Measurements from ENCODE around the gene IL12RB1.
"Not testable (repeated sequence)": the region's sequence is repeated elsewhere in the genome, so short reads cannot be mapped to it uniquely, and the experiment has no call there.

IL12RB1 gene

DNA sequence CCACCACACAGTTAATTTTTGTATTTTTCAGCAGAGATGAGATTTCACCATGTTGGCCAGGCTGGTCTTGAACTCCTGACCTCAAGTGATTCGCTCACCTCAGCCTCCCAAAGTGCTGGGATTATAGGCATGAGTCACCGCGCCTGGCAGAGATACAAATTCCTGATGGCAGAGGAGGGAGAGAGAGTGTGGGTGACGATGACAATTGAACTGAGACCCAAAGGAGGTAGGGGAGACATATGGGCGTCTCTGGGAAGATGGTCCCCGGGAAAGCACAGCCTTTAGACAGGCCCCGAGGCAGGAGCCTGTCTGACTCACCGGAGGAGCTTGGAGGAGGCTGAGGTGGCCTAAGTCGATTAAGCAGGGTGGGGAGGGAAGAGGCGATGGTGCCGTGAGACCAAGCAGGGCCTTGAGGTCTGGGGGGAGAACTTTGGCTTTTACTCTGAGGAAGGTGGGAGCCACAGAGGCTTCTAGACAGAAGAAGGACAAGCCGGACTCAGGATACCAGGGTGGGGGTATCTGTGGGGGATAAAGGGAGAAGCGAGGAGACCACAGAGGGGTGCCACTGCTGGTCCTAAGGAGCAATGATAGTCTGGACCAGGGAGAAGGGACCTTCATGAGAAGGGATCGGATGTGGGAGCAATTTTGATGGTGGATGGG lies 40.5 kb downstream of the IL12RB1 start:
- DNase-seq (ENCODE audit: low spot score), result no peak

DNA sequence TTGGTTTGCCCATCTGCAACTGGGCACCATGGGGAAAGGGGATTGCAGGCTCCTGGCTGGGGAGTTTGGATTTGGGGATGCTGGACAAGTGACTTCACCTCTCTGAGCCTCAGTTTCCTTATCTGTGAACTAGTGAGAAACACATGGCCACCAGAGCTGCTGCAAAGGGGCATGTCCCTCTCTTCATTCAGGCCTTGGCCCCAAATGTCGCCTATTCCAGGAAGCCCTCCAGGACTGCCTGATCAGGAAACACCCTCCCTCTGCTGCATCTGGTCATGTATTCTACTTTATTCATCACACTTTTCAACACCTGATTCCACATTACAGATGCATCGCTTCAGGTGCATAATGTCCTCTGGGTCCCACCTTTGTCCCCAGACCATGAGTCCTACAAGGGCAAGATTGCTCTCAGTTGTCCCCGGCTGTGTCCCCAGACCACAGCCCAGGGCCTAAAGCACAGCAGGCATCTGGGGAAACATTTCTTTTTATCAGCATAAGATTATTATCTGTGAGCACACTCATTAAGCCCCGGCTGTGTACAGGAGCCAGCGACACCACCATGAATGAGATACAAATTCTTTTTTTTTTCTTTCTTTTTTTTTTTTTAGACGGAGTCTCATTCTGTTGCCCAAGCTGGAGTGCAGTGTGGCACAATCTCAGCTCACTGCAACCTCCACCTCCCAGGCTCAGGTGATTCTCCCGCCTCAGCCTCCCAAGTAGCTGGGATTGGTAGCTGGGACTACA lies 41.3 kb downstream of the IL12RB1 start:
- no peak for DNase-seq (ENCODE audit: low spot score)

DNA sequence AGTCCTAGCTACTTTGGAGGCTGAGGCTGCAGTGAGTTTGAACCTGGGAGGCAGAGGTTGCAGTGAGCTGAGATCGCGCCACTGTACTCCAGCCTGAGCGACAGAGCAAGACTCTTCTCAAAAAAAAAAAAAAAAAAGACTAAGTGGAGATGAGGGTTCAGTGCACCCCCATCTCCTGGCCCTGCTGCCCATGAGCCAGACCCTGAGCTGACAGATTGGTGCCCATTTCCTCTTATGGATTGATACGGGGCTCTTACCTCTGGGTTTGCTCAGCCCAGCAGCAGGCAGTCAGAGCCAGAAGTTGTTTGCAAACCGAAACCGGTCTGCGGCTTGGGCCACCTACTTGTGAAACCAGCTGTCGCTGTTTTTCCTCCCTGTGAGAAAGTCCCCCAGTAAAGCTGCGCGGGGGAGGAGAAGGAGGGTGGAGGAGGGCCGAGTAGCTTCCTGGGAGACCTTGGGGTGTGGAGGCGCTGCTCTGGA lies 41.9 kb downstream of the IL12RB1 start:
- DNase-seq (ENCODE audit: low spot score), result no peak

DNA sequence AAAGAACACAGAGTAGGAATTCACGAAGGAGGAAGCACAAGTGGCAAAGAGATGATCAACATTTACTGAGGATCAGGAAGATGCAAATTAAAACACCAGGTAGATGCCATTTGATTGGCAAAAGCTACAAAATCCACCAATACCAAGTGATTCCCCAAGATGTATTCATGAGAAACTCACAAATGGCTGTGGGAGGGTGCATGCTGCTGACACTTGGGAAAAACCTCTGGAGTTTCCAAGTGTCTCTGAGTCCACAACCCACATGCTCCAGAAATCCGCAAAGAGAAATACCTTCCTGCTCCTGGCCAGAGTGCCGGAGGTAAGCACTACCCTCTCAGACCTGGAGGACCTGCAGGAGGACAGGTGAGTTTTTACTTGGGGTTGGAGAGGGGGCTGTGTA lies 43.1 kb downstream of the IL12RB1 start:
- no peak for DNase-seq (ENCODE audit: low spot score)

DNA sequence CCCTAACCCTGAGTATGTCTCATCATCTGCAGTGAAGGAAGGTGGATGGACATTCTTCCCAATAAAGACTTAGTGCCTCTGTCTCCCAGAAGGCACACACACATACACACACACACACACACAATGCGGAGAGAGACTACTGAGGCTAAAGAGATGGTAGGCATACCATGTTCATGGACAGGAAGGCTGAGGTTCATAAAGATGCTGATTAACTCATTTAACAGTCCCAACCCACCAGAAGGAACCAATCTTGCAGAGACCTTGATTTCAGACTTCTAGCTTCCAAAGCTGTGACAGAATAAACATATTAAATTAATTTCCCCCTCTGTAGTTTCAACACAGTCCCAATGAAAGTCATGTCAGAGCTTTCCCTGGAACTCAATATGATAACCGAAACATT lies 45.7 kb downstream of the IL12RB1 start:
- DNase-seq (ENCODE audit: low spot score), result no peak

DNA sequence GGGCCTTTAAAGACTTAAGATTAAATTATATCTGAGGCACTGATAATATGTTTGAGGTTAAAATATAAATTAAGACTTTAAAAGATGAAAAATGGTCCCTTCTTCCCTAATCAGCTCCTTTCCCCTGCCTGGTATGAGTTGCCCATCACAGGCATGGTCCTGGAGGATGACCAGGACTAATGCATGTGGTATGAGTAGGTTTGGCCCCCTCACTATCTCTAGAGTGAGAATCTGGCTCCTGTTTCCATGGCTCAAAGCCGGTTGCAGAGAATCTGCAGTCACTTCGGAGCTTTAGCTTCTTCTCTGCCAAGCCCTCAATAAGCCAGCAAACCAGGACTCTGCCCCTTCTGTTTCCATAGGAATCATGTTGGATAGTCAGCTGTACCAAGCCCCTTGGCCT lies 54.6 kb downstream of the IL12RB1 start:
- DNase-seq (ENCODE audit: low spot score), result not testable (repeated sequence)

DNA sequence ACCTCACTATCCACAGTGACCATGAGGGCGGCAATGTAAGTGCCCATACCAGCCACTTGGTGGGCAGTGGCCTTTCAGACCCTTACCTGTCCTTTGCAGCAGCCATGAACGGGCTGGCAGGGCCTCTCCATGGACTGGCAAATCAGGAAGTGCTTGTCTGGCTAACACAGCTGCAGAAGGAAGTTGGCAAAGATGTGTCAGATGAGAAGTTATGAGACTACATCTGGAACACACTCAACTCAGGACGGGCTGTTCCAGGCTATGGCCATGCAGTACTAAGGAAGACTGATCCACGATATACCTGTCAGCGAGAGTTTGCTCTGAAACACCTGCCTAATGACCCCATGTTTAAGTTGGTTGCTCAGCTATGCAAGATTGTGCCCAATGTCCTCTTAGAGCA lies 55.3 kb downstream of the IL12RB1 start:
- DNase-seq (ENCODE audit: low spot score), result not testable (repeated sequence)

DNA sequence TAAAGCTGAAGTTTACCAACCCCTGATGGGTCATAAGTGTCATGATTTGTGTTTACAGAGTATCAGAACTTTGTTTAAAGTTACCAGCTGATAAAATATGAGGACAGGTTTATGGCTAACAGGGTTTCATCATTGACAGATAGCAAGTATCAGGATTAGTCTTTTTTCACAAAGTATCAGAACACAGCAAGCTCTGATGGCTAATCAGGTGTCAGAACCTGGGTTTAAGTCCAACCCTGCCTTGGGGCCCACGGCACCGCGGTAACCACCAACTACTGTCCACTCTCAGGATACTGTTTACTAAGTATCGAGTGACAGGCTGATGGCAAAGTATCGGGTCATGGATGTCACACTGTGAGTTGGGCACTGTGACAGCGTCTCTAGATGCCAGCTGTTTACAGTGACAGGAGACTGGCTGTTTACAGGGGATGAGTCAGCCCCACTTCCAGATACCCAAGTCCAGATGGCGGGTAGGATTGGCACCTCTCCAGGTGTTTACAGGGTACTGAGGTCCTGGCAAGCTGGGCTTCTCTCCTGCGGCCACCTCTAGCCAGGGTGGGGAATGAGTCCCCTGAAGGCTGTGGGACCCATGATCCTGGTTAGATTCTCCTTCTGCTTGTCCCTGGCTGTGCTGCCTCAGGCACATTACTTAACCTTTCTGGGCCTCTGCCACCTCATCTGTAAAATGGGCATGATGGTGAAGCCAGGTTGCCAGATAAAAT lies 57.0 kb downstream of the IL12RB1 start:
- peak; percentile 73 for DNase-seq (ENCODE audit: low spot score)

DNA sequence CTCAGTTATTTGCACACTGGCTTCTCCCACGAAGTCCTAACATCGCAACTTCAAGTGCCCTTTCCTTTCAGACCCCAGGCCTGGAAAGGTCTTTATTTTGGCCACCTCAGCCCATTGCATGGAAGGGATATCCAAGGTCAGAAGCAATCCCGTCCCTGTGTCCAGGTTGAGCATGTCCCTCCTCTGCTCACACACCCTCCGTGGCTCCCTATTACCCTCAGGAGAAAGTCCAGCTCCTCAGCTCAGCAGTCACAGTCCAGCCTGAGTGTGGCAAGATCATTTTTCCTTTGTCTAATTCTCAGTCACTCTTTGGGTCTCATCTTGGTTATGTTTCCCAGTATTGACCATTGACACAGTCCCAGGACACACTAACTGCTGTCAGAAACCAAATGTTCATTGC lies 59.6 kb downstream of the IL12RB1 start:
- DNase-seq (ENCODE audit: low spot score), result no peak

DNA sequence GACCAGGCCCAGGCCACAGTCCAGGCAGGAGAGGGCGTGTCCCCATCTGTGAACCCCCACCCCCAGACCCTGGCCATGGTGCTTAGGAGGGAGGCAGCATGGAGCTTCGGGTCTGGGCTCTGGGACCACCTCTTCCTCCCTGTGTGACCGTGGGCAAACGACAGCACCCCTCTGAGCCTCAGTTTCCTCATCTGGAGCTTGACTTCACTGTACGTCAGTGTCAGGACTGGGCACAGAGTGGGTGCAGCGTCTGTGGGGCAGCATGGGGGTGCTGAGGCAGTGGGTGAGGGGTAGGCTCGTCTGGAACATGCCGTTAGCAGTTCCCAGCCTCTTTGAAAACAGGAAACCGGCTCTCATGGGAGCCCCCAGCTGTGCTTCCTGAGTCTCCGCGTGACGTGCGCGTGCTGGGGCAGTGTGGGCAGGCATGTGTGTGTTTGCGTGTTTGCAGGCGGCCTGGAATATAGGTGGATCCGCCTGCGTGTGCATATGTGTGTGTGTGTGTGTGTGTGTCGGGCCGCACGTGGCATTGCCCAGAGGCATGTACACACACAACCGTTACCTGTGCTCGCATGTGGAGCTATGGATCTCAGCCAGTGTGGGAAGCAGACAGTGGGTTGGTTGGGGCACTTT lies 63.0 kb downstream of the IL12RB1 start:
- no peak for DNase-seq (ENCODE audit: low spot score)

DNA sequence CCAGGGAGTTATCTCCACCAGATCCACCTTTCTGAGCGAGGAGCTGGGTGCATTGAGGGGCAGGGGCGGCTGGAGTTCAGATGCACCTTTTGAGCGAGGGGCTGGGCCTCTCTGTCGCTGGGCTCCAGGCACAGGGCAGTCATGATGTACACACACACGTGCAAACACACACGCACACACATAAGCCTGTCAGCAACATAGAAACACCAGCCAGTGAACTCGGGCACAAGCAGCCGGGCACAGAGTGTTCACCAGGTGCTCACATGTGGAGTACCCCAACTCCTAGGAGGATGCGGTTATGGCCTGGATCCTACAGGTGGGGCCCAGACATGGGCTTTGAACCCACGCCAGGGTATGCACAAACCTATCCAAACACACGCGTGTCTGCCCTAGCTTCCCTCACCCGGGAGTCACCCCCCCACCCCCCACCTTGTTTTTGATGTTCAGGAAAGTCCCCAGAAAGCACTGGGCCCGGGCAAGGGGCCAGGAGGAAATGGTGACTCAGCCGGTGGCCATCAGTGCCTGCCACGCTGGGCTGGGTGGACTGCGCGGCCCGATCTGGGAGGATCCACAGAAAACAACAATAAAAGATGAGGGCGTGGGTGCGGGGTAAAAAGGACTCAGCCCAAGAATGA lies 65.5 kb downstream of the IL12RB1 start:
- DNase-seq (ENCODE audit: low spot score), result no peak

DNA sequence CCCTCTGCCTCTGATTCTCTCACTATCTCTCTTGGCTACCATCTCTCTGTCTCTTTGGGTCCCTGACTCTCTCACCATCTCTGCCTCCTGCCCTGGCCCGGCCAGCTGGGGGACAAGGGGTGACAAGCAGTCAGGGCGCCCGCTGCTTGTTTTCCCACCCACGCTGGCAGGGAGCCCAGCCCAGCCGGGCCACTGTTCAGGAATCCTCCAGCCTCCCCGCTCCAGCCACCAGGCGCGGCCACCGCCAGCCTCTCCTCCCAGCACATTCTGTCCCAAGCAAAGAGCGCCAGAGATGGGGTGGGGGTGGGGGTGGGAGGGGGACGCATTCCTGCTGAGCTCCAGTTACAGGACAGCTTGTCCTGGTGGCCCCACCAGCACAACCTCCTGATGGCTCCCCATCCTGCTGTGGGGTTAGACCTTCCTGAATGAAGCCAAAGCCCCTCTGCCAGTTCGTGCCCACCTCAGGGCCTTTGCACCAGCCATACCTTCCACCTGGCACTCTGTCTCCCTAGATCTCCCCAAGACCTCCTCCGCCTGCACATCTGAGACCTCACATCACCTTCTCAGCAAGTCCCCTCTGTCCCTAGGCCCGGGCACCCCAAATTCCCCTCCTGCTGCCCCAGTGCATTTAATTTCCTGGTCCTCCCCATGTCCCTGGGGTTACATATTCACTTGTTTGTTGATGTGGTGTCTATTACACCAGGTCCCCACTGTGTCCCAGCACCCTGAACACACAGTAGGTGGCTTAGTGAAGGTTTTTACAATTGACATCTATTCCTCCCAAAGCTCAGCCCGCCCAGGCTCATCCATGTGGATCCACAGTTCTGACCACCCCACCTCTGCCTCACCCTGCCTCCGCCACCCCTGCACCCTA lies 66.3 kb downstream of the IL12RB1 start:
- DNase-seq (ENCODE audit: low spot score), result no peak

DNA sequence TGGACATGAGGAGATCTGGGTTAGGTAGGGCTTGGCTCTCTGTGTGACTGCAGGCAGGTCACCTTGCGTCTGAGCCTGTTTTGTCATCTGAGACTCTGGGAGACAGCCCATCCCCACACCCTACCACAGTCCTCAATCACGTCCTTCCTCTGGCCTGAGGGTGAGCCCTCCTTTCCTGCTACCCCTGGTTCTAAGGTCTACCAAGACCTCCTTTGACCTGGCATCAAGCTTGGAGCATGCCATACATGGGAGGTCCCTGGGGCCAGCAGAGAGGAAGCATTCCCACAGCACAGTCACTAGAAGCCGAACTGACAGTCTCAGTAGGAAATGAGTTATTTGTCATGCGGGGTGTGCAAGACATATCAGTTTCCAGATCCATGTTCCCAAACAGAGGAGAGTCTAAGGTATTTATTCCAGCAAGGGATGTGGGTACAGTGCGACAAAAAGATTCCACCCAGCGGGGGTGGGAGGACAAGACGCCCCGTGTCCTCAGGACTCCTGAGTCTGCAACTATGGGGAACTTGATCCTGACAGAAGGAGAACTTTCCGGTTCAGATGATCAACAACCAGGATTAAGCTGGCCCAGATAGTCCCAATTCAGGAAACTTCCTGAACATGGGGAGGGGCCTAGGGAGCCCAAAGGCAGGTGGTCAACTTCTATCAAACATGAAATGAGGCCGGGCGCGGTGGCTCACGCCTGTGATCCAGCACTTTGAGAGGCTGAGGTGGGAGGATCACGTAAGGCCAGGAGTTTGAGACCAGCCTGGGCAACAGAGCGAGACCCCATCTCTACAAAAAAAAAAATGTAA lies 69.3 kb downstream of the IL12RB1 start:
- DNase-seq (ENCODE audit: low spot score), result no peak

DNA sequence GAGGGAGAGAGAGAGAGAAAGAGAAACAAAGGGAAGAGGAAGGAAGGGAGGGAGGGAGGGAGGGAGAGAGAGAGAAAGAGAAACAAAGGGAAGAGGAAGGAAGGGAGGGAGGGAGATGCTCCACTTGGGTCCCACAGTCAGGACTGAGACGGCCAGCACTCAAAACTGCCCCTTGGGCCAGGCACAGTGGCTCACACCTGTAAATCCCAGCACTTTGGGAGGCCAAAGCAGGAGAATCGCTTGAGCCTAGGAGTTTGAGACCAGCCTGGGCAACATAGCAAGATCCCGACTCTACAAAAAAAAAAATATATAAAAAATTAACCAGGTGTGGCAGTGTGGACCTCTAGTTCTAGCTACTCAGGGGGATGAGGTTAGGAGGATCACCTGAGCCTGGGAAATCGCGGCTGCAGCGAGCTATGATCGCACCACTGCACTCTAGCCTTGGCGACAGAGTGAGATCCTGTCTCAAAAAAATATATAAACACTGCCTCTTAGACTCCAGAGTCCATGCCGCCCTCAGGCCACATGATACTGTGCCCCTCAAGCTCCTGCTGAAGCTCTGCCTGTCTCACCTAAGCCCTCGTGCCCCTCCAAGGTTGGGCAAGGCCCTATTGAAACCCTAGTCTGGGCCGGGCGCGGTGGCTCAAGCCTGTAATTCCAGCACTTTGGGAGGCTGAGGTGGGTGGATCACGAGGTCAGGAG lies 70.4 kb downstream of the IL12RB1 start:
- no peak for DNase-seq (ENCODE audit: low spot score)

DNA sequence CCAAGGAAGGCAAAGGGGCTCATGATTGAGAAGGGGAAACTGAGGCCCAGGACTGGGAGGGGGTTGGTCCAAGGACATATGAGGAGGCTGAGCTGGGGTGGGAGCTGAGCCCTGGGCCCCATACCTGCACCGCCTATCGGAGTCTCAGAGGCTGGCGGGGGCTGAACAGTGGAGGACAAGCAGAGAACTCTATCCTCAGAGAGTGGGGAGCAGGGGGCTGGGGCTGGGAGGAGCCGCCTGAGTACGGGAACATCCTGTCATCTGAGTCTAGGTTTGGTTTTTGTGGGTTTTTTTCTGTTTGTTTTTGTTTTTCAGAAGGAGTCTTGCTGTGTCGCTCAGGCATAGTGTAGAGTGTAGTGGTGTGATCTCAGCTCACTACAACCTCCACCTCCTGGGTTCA lies 72.5 kb downstream of the IL12RB1 start:
- DNase-seq (ENCODE audit: low spot score), result no peak

DNA sequence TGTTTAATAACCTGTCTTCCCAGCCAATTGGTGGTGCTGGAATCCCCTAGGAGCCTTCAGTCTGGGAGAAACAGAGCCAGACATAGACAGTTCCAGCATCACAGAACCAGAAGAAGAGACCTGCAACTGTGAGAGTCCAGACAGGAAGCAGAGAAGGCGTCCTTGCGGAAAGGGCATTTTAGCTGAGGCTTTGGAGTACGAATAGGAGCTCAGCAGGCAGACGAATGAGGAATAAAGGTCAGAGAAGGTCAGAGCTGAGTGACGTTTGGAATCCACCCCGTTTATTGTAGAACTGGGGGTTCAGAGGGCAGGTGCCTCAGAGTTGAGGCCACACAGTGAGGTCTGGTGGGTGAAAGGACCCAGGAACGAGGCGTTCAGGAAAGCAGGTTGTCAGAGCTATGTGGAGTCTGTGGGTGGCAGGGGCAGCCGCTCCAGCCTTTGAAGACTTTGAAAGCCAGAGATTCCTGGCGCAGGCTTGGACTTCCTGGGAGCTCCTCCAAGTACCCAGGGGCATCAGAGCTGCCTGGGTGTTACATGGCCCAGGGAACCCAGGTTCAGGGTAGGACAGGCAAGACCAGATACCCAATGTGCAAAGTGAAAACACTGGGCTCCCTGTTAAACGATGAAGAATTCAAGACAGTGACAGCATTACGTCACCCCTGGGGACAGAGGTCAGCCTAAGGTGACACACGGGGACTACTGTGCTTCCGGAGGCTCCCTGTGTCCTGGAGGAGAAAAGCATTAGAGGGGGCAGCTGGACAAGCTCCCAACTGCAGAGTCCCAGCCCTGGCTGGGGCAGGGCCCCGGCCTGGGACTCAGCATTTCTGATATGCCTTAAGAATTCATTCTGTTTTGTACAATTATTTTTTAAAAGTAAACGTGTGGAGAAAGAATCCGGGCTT lies 73.3 kb downstream of the IL12RB1 start:
- DNase-seq (ENCODE audit: low spot score), result peak; percentile 93

DNA sequence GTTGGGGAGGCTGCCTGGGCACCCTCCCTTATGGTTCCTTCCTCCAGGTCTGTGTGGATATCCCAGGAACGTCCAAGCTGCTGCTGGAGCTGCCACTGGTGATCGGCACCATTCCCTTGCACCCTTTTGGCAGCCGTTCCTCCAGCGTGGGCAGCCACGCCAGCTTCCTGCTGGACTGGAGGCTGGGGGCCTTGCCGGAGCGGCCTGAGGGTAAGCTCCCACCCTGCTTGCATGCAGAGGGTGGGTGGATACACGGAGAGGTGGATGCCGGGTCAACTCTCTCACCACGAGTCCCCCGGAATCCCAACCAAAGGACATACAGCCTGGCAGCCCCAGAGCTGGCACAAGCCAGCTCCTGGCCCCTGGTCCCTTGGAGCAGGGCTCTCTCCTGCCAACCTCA lies 76.6 kb downstream of the IL12RB1 start:
- no peak for DNase-seq (ENCODE audit: low spot score)

DNA sequence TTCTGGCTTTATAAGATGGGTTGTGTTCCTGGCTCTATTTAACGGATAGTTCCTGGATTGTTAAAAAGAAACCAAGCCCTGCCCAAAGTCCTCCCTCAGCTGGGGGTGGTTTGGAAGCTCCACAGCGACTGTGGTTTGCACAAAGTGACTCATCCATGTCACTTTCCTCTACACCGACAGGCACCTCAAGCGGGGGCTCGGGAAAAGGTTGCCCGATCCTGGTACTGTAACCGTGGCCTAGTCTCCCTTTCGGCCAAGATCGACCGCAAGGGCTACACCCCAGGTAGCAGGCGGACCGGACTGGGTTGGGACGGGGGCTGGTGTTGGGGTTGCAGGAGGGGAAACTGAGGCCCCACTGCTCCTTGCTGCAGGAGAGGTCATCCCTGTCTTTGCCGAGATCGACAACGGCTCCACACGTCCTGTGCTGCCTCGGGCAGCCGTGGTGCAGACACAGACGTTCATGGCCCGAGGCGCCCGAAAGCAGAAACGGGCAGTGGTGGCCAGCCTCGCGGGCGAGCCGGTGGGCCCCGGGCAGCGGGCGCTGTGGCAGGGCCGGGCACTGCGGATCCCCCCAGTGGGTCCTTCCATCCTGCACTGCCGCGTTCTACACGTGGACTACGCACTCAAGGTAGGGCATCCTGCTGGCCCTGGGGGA lies 77.2 kb downstream of the IL12RB1 start:
- DNase-seq (ENCODE audit: low spot score), result peak; percentile 33

All from HuH-7.5 (cell line).